LNCAP (cell line): Measurements from ENCODE around the gene ZCCHC24.

Source experiments
- CTCF ChIP-seq: fragments of 450-650 bp; IDR thresholded peaks from 2 replicates; pipeline ENCODE4 v1.5.1; 2017; ENCODE audit warnings: mild to moderate bottlenecking

Gene ZCCHC24

GRCh38 chr10:79424221-79425073, 21.0 kb downstream of the ZCCHC24 start:
- no peak for TF ChIP-seq CTCF

DNA sequence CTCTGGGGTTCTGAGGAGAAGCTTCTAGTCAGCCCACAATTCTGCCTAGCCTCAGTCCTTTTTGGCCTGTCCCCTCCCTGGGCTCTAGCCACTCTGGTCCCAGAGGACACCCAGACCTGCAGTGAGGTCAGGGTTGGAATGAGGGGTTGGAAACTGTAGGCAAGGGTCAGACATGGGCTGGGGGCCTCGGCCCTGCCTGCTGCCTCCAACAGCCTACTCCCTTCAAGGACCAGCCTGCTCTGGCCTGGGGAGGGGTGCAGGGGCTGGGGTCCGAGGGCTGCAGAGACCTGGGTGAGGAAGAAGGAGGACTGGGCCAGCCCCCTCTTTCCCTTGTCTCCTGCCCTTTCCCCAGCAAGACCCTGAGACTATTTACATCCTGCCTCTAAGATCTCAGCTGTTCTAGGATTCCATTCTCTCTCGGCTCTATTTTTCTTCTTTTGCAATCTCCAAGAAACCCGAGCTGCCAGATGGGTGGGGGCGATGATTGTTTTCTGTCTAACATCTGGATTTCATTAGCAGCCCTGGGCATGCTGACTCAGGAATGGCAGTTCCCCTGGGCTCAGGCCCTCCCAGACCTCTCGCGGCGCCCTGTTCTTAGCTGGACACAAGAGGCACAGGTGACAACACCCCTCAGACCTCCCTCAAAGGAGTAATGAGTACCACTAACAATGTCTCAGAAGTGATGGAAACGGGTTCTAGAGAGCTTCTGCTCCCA, 23.1 kb downstream of the ZCCHC24 start:
- no peak for TF ChIP-seq CTCF

DNA sequence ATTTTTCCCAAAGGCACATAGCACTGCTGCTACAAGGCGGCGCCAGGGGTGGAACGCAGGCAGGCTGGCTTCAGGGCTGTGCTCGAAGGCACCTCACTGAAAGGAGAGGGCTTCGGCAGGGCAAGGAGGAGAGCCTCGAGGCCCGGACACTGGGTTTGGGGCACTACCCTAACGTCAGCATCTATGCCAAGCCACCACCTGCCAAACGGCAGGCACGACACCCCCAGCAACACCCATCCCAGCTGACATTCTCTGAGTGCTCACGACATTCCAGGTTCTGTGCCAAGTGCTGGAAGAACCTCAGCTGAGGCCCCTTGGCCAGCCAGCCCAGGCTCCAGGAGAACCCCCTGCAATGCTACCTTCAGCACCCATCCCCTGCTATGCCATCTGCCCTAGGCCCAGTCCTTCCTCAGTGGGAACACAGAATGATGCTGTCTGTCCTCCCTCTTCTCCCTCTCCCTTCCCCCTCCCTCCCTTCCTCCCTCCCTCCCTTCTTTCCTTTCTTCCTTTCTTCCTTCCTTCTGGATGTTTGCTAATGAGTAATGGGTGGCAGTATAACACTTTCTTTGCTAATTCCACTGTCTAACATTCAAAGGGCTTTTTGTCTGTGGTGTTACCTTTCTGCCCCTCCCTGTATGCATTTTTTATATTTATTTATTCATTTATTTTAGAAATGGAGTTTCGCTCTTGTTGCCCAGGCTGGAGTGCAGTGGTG, 24.3 kb downstream of the ZCCHC24 start:
- TF ChIP-seq CTCF: no peak

GRCh38 chr10:79418886-79419595, 26.4 kb downstream of the ZCCHC24 start:
- no peak for TF ChIP-seq CTCF

DNA sequence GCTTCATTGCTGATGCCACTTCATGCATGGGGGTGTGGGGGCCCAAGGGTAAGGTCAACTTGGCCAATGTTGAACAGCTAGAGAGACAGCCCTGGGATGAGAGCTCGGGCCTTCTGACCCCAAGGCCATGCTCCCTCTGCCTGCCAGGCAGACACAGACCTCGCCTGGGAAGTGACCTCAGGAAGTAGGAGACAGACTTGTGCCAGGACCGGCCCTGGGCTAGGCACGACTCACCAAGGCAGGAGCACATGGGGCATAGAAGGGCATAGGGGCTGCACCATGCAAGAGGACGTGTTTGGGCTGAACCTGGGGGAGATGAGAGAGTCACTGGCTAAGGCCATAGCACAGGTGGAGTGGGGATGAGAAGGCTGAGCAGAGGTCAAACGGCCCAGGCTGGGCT, 27.1 kb downstream of the ZCCHC24 start:
- no peak for TF ChIP-seq CTCF

- no peak for TF ChIP-seq CTCF
Observed at GRCh38 chr10:79417731-79418130, 27.7 kb downstream of the ZCCHC24 start.

GRCh38 chr10:79417266-79417665, 28.2 kb downstream of the ZCCHC24 start:
- TF ChIP-seq CTCF: no peak
